ENCODE results near the gene BCAM.
"Not testable (repeated sequence)": the region's sequence is repeated elsewhere in the genome, so short reads cannot be mapped to it uniquely, and the experiment has no call there.

Gene BCAM

DNA sequence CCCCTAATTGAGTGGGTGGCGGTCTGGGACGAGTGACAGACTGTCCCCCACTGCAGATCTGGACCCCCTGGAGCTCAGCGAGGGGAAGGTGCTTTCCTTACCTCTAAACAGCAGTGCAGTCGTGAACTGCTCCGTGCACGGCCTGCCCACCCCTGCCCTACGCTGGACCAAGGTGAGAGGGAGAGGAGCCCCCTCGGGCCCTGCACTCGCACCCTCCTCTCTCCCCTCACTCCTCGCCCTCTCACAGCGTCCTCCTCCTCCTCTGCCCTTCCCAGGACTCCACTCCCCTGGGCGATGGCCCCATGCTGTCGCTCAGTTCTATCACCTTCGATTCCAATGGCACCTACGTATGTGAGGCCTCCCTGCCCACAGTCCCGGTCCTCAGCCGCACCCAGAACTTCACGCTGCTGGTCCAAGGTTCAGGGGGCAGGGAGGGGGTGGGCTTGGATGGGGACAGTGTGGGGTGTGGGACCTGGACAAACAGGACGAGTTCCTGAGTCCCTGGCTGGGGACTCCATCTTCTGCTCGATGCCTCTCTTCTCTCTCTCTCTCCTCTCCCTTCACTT lies 9.6 kb downstream of the BCAM start:
- no peak for DNase-seq

- DNase-seq, result no peak
Observed at GRCh38 chr19:44819246-44819832, 10.4 kb downstream of the BCAM start.

DNA sequence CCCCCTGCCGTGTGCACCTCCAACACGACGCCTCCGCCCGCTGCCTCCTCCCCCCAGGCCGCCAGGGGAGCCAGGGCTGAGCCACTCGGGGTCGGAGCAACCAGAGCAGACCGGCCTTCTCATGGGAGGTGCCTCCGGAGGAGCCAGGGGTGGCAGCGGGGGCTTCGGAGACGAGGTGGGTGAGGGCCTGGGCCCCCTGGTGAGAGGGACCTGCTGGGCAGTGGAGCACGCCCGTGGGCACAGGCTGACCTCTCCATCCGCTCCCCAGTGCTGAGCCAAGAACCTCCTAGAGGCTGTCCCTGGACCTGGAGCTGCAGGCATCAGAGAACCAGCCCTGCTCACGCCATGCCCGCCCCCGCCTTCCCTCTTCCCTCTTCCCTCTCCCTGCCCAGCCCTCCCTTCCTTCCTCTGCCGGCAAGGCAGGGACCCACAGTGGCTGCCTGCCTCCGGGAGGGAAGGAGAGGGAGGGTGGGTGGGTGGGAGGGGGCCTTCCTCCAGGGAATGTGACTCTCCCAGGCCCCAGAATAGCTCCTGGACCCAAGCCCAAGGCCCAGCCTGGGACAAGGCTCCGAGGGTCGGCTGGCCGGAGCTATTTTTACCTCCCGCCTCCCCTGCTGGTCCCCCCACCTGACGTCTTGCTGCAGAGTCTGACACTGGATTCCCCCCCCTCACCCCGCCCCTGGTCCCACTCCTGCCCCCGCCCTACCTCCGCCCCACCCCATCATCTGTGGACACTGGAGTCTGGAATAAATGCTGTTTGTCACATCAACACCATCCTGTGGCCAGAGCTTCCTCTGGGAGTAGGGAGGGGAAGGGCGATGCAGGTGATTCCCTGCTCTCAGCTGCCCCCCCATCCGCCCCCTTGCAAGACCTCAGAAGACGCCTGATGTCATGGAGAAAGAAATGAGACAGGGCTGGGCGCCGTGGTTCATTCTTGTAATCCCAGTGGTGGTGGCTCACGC lies 12.0 kb downstream of the BCAM start:
- no peak for DNase-seq

GRCh38 chr19:44822177-44822576 lies 13.3 kb downstream of the BCAM start:
- no peak for DNase-seq

DNA sequence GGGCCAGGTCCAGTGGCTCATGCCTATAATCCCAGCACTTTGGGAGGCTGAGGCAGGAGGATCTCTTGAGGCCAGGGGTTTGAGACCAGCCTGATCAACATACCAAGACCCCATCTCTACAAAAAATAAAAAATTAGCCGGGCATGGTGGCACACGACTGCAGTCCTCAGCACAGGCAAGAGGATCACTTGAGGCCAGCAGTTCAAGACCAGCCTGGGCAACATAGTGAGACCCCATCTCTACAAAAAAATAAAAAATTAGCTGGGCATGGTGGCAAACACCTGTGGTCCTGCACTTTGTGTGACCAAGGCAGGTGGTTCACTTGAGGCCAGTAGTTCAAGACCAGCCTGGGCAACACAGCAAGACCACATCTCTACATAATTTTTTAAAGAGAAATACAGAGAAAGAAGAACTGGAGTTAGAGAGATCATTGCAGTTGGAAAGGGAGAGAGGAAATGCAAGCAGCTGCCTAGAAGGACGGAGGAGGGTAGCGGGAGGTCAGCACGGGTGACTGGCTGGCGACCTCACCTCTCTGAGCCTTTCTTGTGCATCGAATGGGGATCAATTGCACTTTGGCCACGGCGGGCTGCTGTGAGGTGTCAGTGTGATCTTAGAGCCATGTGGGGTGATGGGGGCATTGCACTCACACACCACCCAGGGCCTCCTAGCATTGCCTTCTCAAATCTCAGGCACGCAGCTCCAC lies 13.9 kb downstream of the BCAM start:
- DNase-seq, result no peak

DNA sequence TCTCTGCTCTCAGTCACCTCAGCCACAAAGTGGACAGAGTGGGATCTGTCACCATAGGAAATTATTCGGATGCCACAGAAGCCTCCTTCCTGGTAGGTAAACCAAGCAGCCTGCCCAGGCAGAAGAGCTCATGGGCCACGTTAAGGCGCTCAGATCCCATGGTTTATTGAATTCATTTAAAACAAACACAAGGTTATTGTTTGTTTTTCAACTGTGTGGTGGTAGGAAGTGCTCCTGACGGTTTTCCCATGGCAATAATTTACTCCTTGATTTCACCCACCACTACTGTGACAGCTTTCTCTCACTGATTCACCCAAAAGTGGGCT lies 14.4 kb downstream of the BCAM start:
- DNase-seq, result no peak

DNA sequence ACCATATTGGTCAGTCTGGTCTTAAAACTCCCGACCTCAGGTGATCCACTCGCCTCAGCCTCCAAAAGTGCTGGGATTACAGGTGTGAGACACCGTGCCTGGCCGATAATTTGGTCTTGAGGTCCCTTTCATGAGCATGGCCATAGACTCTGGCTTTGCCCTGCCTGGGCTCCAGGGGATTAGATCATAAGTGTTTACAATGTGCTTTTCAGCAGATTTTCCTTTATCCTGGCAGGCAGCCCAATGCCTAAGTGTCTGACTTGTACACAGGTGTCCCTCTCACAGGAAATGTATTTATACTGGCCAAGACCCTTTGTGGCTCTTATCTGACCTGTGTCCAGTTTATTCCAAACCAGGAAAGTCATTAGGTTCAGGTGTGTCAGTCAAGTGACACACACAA lies 15.9 kb downstream of the BCAM start:
- no peak for DNase-seq

DNA sequence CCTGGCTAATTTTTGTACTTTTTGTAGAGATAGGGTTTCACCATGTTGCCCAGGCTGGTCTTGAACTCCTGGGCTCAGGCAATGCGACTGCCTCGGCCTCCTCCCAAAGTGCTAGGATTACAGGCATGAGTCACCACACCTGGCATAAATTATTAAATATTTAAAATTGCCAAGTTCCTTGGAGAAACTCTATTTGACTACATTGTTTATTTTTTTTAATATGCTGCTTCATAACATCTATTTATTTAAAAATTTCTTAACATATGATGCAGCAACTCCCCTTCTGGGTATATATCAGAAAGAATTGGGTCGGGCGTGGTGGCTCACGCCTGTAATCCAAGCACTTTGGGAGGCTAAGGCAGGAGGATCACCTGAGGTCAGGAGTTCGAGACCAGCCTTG lies 24.0 kb downstream of the BCAM start:
- DNase-seq, result not testable (repeated sequence)

- not testable (repeated sequence) for DNase-seq
Observed at GRCh38 chr19:44834399-44834798, 25.5 kb downstream of the BCAM start.

- DNase-seq, result no peak
Observed at GRCh38 chr19:44839276-44839675, 30.4 kb downstream of the BCAM start.

GRCh38 chr19:44840811-44841210 lies 31.9 kb downstream of the BCAM start:
- DNase-seq, result no peak

DNA sequence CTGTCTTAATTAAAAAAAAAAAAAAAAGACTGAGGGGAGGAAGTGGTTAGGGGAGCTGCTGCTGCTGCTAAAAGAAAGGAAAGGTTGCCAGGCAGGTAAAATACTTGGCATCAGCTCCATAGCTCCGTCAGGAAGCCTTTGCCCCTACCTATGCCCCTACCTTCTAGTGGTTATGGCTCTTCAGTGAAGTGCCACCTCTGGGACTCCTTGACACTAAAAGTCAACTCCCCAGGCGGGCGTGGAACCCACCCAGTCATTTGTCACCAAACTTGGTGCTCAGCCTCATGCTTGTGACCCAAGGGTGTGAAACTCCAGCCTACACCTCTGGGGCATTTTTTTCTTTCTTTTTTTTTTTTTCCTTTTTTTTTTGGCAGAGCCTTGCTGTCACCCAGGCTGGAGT lies 32.3 kb downstream of the BCAM start:
- DNase-seq, result no peak

- DNase-seq, result no peak
Observed at GRCh38 chr19:44845286-44845611, 36.3 kb downstream of the BCAM start.

- DNase-seq, result peak; percentile 52
Observed at GRCh38 chr19:44845612-44846454, 36.9 kb downstream of the BCAM start, which contains the start of gene NECTIN2. NECTIN2 (plus strand) TSS chr19:44846297; CDS start chr19:44846526, 229 bp downstream.

DNA sequence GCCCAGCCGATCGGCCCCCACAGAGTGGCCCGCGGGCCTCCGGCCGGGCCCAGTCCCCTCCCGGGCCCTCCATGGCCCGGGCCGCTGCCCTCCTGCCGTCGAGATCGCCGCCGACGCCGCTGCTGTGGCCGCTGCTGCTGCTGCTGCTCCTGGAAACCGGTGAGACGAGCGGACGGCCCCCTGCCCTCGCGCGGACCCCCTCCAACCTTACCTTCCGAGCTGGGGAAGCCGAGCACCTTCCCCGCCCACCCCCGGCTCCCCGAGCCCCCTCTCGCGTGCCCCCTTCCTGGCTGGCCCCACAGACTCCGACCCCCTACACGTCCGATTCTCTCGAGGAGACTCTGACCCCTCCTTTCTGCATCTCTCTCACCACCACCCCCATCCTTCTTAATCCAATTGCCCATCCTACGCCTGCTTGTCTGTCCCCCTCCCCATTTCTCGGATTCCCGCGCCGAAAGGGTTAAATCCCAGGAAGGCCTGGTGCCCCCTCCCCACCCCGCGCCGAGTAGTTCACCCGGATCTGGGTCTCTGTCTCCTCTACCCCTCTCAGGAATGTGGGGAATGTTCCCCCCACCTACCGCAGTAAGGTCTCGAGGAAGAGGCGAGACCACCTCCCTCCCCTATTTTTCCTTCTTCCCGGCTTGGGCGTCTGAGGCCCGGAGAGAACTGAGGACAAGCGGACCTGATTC lies 37.7 kb downstream of the BCAM start:
- no peak for DNase-seq

DNA sequence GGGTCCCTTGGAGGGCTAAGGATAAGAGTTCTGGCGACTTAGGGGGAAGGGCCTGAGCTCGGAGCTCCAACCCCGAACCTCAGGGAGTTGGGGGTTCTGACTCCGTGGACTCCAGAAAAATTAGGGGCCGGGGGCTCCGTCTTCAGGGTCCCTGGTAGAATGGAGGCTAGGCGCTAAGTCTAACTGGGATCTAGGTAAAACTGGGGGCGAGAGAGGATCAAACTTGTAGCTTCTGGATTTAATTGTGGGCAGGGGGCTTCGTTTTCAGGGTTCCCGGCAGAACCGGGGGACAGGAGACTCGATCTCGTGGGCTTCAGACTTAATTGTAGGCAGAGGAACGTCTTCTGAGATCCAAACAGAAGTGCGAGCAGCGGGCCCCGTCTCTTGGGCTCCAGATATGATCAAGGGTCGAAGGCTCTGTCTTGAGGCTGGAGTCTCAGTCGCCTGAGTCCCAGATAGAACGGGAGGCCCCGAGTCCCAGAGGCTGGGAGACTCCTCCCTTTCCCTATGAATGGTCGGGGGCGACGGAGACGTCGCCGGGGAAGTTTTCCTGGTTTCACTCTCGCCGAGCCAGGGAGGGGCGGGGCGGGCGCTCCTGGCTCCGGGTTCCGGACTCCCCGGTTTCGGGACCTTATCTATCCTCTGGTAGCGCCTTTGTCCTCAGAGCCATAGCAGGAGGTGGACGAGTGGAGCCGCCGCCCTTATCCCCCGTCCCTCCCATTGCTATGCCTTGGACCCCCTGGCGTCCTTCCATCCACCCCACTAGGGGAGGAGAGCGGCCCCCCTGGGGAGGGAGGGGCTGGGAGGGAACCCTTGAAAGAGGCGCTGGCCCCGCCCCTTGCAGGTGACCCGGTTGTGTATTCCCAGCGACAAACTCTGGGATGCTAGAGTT lies 38.5 kb downstream of the BCAM start:
- no peak for DNase-seq

DNA sequence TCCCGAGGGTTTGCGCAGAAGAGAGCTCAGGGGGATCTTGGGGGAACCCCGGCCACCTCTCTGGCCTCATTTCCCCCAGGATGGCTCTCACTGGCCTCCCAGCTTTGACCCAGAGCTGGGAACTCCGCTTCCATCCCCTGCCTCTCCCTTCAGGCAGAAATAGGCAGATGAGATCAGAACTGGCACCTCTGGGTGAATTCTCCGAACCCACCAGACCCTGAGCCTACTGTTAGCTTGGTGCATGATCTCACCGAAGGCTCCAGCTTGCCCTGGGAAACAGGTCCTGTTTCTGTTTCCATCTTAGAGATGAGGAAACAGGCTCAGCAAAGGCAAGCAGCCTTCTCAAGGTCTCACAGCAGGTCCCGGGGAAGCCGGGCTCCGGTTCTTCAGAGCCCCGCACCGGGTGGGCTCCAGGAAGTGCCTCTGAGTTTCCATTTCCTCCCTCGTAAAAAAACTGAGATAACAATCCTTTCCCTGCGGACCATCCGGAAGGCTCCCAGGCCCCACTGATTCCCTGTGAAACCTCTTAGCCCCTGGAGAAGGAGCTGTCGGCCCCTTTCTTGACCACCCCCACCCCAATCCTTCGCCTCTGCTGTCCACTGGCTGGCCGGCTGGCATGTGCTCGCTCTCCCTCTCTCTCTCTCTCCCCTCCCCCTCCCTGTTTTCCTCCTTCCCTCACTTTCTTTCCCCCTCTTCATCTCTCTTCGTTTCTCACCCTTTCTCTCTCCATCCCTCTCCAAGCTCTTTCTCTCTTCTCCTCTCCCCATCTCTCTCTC lies 39.3 kb downstream of the BCAM start:
- no peak for DNase-seq

- DNase-seq, result no peak
Observed at GRCh38 chr19:44848812-44849447, 40.0 kb downstream of the BCAM start.

DNA sequence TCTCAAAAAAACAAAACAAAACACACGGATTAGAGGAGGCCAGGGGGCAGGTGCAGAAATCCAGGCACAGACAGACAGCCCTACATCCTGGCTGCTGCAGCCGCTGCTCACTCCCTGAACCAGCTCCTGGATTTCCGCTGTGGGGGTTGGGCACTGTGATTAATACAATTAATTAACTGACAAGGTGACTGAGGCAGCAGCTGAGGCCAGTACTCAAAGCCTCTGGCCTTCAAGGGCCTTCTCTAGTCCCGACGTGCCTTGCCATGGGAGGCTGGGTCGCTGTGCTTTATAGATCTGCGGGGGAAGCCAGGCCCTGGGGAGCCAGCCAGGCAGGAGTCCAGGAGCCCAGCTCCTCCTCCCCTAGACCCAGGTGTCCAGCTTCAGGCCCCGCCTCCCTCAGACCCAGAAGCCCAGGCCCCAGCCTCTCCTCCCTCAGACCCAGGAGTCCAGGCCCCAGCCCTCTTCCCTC lies 41.8 kb downstream of the BCAM start:
- DNase-seq, result no peak

Data from activated CD4-positive, alpha-beta T cell treated with anti-CD3 and anti-CD28 coated beads for 1 hour (primary cell).